CD4-positive, CD25-positive, alpha-beta regulatory T cell (primary cell): ENCODE results near the gene ATR. TPM values are rescaled to one million over a fixed set of nuclear protein-coding genes. Genes with fewer than 3 reads are reported as not detected.
A peak's percentile ranks its signal among the peaks of the same experiment; 100 is the strongest.

Experiments
- ATAC-seq, 2 donors: fragments of 150-1000 bp; cut with Tn5 transposase; one replicate each; pipeline ENCODE4 v1.10.0; 2021; ENCODE audit warnings: low read depth in 2 of 2, moderate number of reproducible peaks in 2 of 2, moderate library complexity in 1 of 2
- DNase-seq, 3 donors: peaks; one replicate each; pipeline versions ENCODE4 v3.0.0 to v3.0.0-alpha.2; 2012 to 2022; ENCODE audit warnings: mixed read lengths in 1 of 3
- H3K27ac ChIP-seq: one replicate; pipeline ENCODE4 v1.7.0; 2013; ENCODE audit warnings: mild to moderate bottlenecking, low read length; ENCODE audit not compliant: insufficient read depth, poor library complexity, severe bottlenecking
- H3K27me3 ChIP-seq: one replicate; pipeline ENCODE4 v1.7.0; 2013; ENCODE audit warnings: low read length; ENCODE audit not compliant: control insufficient read depth, insufficient read depth
- H3K36me3 ChIP-seq: one replicate; pipeline ENCODE4 v1.7.0; 2013; ENCODE audit warnings: mild to moderate bottlenecking, low read length, moderate library complexity; ENCODE audit not compliant: control insufficient read depth, insufficient read depth
- H3K4me1 ChIP-seq: 2 replicates; pipeline ENCODE4 v1.7.0; 2013; ENCODE audit warnings: mild to moderate bottlenecking, low read length; ENCODE audit not compliant: insufficient read depth, control insufficient read depth, poor library complexity, severe bottlenecking
- H3K4me3 ChIP-seq: one replicate; pipeline ENCODE4 v1.7.0; 2013; ENCODE audit warnings: low read depth, mild to moderate bottlenecking, low read length, moderate library complexity
- H3K9me3 ChIP-seq, 2 experiments: 1 replicate in 1 of 2; 2 replicates in 1 of 2; pipeline ENCODE4 v1.7.0; 2013; ENCODE audit warnings: low read length in 2 of 2, mild to moderate bottlenecking in 1 of 2, moderate library complexity in 1 of 2; ENCODE audit not compliant: control insufficient read depth in 2 of 2
- H3K27ac Mint-ChIP-seq, 3 donors: one replicate each; pipeline ENCODE4 v1.8.0; 2020 to 2022; ENCODE audit warnings: mild to moderate bottlenecking in 3 of 3, mixed read lengths in 3 of 3, moderate library complexity in 2 of 3
- H3K27me3 Mint-ChIP-seq: one replicate; pipeline ENCODE4 v1.8.0; 2022; ENCODE audit warnings: mild to moderate bottlenecking, mixed read lengths
- H3K36me3 Mint-ChIP-seq: one replicate; pipeline ENCODE4 v1.8.0; 2020; ENCODE audit warnings: mixed read lengths
- H3K4me1 Mint-ChIP-seq, 4 donors: one replicate each; pipeline ENCODE4 v1.8.0; 2020 to 2022; ENCODE audit warnings: mixed read lengths in 4 of 4, mild to moderate bottlenecking in 1 of 4
- H3K4me3 Mint-ChIP-seq, 4 donors: one replicate each; pipeline ENCODE4 v1.8.0; 2020 to 2022; ENCODE audit warnings: mild to moderate bottlenecking in 4 of 4, mixed read lengths in 4 of 4, moderate library complexity in 3 of 4
- H3K9me3 Mint-ChIP-seq, 7 donors: one replicate each; pipeline ENCODE4 v1.8.0; 2020 to 2022; ENCODE audit warnings: mixed read lengths in 7 of 7, mild to moderate bottlenecking in 3 of 7, moderate library complexity in 2 of 7
- polyA plus RNA-seq, 4 donors: library from polyadenylated mRNA; unstranded; fragments of 300-500 nt; fragmentation: Illumina TruSeq; gene quantifications; one replicate each; pipeline ENCODE4 v1.2.3, GENCODE V29; 2021
- total RNA-seq: library from RNA; stranded (reverse); gene quantifications from one replicate; pipeline ENCODE4 v1.2.3, GENCODE V29; 2022

The ATR gene
- total and polyA plus RNA-seq, 5 donors from 2014 or later, result 9.7 to 38.3 (median 13.6) TPM

- Mint-ChIP-seq H3K4me1 (no peaks in the 10 kb centered on the region), H3K27ac (no peak overlapping the region), H3K9me3 (no peaks in the 10 kb centered on the region), H3K27me3 (no peaks in the 10 kb centered on the region), H3K36me3 (peaks cover 8% of the 10 kb centered on the region), H3K4me3 (no peak overlapping the region)
- Histone ChIP-seq H3K4me3 (no peak overlapping the region), H3K9me3 (no peaks in the 10 kb centered on the region), H3K27me3 (no peaks in the 10 kb centered on the region), H3K4me1 (no peaks in the 10 kb centered on the region), H3K36me3 (peaks cover 13% of the 10 kb centered on the region), H3K27ac (no peak overlapping the region)
- no peak for DNase-seq
- no peak for ATAC-seq
Measured at GRCh38 chr3:142467768-142468167, 110.8 kb downstream of the ATR start.

GRCh38 chr3:142460689-142461088 is 117.8 kb downstream of the ATR start:
- DNase-seq (no peak), ATAC-seq (no peak)
- Histone ChIP-seq H3K4me3 (no peak overlapping the region), H3K27me3 (no peaks in the 10 kb centered on the region), H3K4me1 (no peaks in the 10 kb centered on the region), H3K9me3 (no peaks in the 10 kb centered on the region), H3K36me3 (peaks cover 44% of the 10 kb centered on the region), H3K27ac (no peak overlapping the region)
- no peak overlapping the region for H3K27ac Mint-ChIP-seq
- H3K36me3 Mint-ChIP-seq, result peaks cover 30% of the 10 kb centered on the region
- H3K4me3 Mint-ChIP-seq, result no peak overlapping the region
- H3K4me1 Mint-ChIP-seq, result peaks cover 0 to 7% (median 0%) of the 10 kb centered on the region in 4 donors
- no peaks in the 10 kb centered on the region for H3K27me3 Mint-ChIP-seq
- H3K9me3 Mint-ChIP-seq, result no peaks in the 10 kb centered on the region

GRCh38 chr3:142459929-142460328 is 118.6 kb downstream of the ATR start:
- H3K27ac Mint-ChIP-seq, result no peak overlapping the region
- no peaks in the 10 kb centered on the region for H3K9me3 Mint-ChIP-seq
- Histone ChIP-seq H3K4me1 (no peaks in the 10 kb centered on the region), H3K4me3 (no peak overlapping the region), H3K9me3 (no peaks in the 10 kb centered on the region), H3K36me3 (peaks cover 40% of the 10 kb centered on the region), H3K27ac (no peak overlapping the region), H3K27me3 (no peaks in the 10 kb centered on the region)
- no peaks in the 10 kb centered on the region for H3K27me3 Mint-ChIP-seq
- no peak overlapping the region for H3K4me3 Mint-ChIP-seq
- peaks cover 30% of the 10 kb centered on the region for H3K36me3 Mint-ChIP-seq
- peaks cover 0 to 10% (median 0%) of the 10 kb centered on the region in 4 donors for H3K4me1 Mint-ChIP-seq
- DNase-seq (no peak), ATAC-seq (no peak)

- Histone ChIP-seq H3K27me3 (no peaks in the 10 kb centered on the region), H3K4me1 (no peaks in the 10 kb centered on the region), H3K9me3 (no peaks in the 10 kb centered on the region), H3K4me3 (no peak overlapping the region), H3K36me3 (peaks cover 40% of the 10 kb centered on the region), H3K27ac (no peak overlapping the region)
- peaks cover 26% of the 10 kb centered on the region for H3K36me3 Mint-ChIP-seq
- no peaks in the 10 kb centered on the region for H3K27me3 Mint-ChIP-seq
- DNase-seq (no peak), ATAC-seq (no peak)
- peaks cover 0 to 11% (median 0%) of the 10 kb centered on the region in 4 donors for H3K4me1 Mint-ChIP-seq
- H3K4me3 Mint-ChIP-seq, result no peak overlapping the region
- H3K9me3 Mint-ChIP-seq, result no peaks in the 10 kb centered on the region
- no peak overlapping the region for H3K27ac Mint-ChIP-seq
Measured at GRCh38 chr3:142459096-142459495, 119.4 kb downstream of the ATR start.

GRCh38 chr3:142450881-142451280 is 127.7 kb downstream of the ATR start:
- DNase-seq (no peak), ATAC-seq (no peak)
- no peaks in the 10 kb centered on the region for H3K9me3 Mint-ChIP-seq
- H3K27ac Mint-ChIP-seq, result no peak overlapping the region
- peaks cover 20% of the 10 kb centered on the region for H3K4me1 ChIP-seq
- no peaks in the 10 kb centered on the region for H3K27me3 Mint-ChIP-seq
- H3K36me3 Mint-ChIP-seq, result peaks cover 27% of the 10 kb centered on the region
- peaks cover 13 to 31% (median 25%) of the 10 kb centered on the region in 4 donors for H3K4me1 Mint-ChIP-seq
- H3K9me3 ChIP-seq, result no peaks in the 10 kb centered on the region
- H3K27ac ChIP-seq, result no peak overlapping the region
- H3K27me3 ChIP-seq, result no peaks in the 10 kb centered on the region
- peaks cover 24% of the 10 kb centered on the region for H3K36me3 ChIP-seq
- H3K4me3 Mint-ChIP-seq, result peak overlapping the region in 1 of 4 donors; percentile 37
- no peak overlapping the region for H3K4me3 ChIP-seq

GRCh38 chr3:142450189-142450588 is 128.3 kb downstream of the ATR start:
- no peaks in the 10 kb centered on the region for H3K9me3 ChIP-seq
- no peaks in the 10 kb centered on the region for H3K27me3 ChIP-seq
- peak overlapping the region in 1 of 4 donors; percentile 18 for H3K4me3 Mint-ChIP-seq
- H3K4me1 Mint-ChIP-seq, result peaks cover 19 to 34% (median 32%) of the 10 kb centered on the region in 4 donors
- H3K4me1 ChIP-seq, result peaks cover 27% of the 10 kb centered on the region
- H3K36me3 Mint-ChIP-seq, result peaks cover 27% of the 10 kb centered on the region
- H3K27ac Mint-ChIP-seq, result no peak overlapping the region
- H3K27me3 Mint-ChIP-seq, result no peaks in the 10 kb centered on the region
- no peaks in the 10 kb centered on the region for H3K9me3 Mint-ChIP-seq
- H3K4me3 ChIP-seq, result no peak overlapping the region
- H3K27ac ChIP-seq, result no peak overlapping the region
- H3K36me3 ChIP-seq, result peaks cover 24% of the 10 kb centered on the region
- ATAC-seq (no peak), DNase-seq (no peak)

GRCh38 chr3:142447852-142448823 is 130.4 kb downstream of the ATR start, which contains the start of gene XRN1:
TSS of gene XRN1 (minus strand) at chr3:142448037. CDS start at chr3:142447944, 93 bp downstream.
- H3K36me3 Mint-ChIP-seq, result peaks cover 16% of the 10 kb centered on the region
- H3K27ac Mint-ChIP-seq, result peak within 1 kb of the TSS; percentile 98 to 100 (median 100)
- Histone ChIP-seq H3K27ac (peak within 1 kb of the TSS; percentile 98), H3K36me3 (peaks cover 19% of the 10 kb centered on the region), H3K9me3 (no peaks in the 10 kb centered on the region), H3K4me3 (peak within 1 kb of the TSS; percentile 99), H3K27me3 (no peaks in the 10 kb centered on the region), H3K4me1 (peaks cover 42% of the 10 kb centered on the region)
- peak within 1 kb of the TSS; percentile 92 to 99 (median 99) for H3K4me3 Mint-ChIP-seq
- H3K27me3 Mint-ChIP-seq, result no peaks in the 10 kb centered on the region
- peaks cover 33 to 51% (median 44%) of the 10 kb centered on the region in 4 donors for H3K4me1 Mint-ChIP-seq
- no peaks in the 10 kb centered on the region for H3K9me3 Mint-ChIP-seq
- DNase-seq, result peak; percentile 90 to 95 (median 95)
- ATAC-seq, result peak; percentile 98 to 99
